Kidney (tissue), 14 donors: Measurements from ENCODE around the gene SPDYE1. TPM values are rescaled to one million over a fixed set of nuclear protein-coding genes. Genes with fewer than 3 reads are reported as not detected.

Source experiments
- DNase-seq, 5 donors: peaks; one replicate each; pipeline ENCODE4 v3.0.0-alpha.2; 2013 to 2020
- FAIRE-seq: peaks from 2 replicates; lab custom pipeline; 2012; peaks lifted over from hg19 to GRCh38; lab: Jason Lieb, UNC
- H3K27ac ChIP-seq, 2 donors: one replicate each; pipeline ENCODE4 v1.7.0; 2013; ENCODE audit warnings: low read depth in 2 of 2, low read length in 2 of 2, inconsistent platforms in 1 of 2
- H3K27me3 ChIP-seq: one replicate; pipeline ENCODE4 v1.7.1; 2013; ENCODE audit warnings: low read length, inconsistent platforms; ENCODE audit not compliant: control insufficient read depth, insufficient read depth
- H3K36me3 ChIP-seq, 3 donors: one replicate each; pipeline versions ENCODE4 v1.7.0 to v1.7.1; 2013; ENCODE audit warnings: low read length in 3 of 3, control low read depth in 1 of 3, inconsistent platforms in 1 of 3; ENCODE audit not compliant: insufficient read depth in 3 of 3, control insufficient read depth in 2 of 3
- H3K4me1 ChIP-seq, 3 donors: one replicate each; pipeline versions ENCODE4 v1.7.0 to v1.7.1; 2013; ENCODE audit warnings: low read length in 3 of 3, inconsistent platforms in 1 of 3, low read depth in 1 of 3; ENCODE audit not compliant: control insufficient read depth in 2 of 3, insufficient read depth in 2 of 3
- H3K4me3 ChIP-seq, 3 donors: one replicate each; pipeline versions ENCODE4 v1.7.0 to v1.8.1; 2013; ENCODE audit warnings: low read length in 3 of 3, control low read depth in 1 of 3, inconsistent platforms in 1 of 3
- H3K9ac ChIP-seq, 3 donors: one replicate each; pipeline versions ENCODE4 v1.7.0 to v1.7.1; 2013; ENCODE audit warnings: low read length in 3 of 3, control low read depth in 1 of 3, inconsistent platforms in 1 of 3
- H3K9me3 ChIP-seq, 3 donors: one replicate each; pipeline versions ENCODE4 v1.7.0 to v1.7.1; 2013; ENCODE audit warnings: low read length in 3 of 3, control low read depth in 1 of 3, inconsistent platforms in 1 of 3; ENCODE audit not compliant: control insufficient read depth in 2 of 3, insufficient read depth in 1 of 3
- intact Hi-C: fragments of 100-400 bp; cut with DNase I; formaldehyde crosslinking; loops from one replicate; pipeline ENCODE4 v1.11.1; 2022
- polyA plus RNA-seq: library from polyadenylated mRNA; stranded (reverse); fragments of 350-450 nt; fragmentation: Illumina TruSeq; extraction: RNeasy Lipid Tissue Mini Kit (QIAGEN cat#74804); gene quantifications from one replicate; pipeline ENCODE4 v1.2.3, GENCODE V29; 2014; ENCODE audit warnings: low read depth, low replicate concordance; ENCODE audit not compliant: insufficient read depth
- total RNA-seq: library from RNA; stranded (reverse); fragmentation: NEBNext Ultra II Directional; extraction: Animal tissue kit (Norgen Biotek cat#: 25700); gene quantifications from one replicate; pipeline ENCODE4 v1.2.1, GENCODE V29; 2021
- TF ChIP-seq, protein P1 (sequence below): IDR thresholded peaks from 3 replicates; pipeline ENCODE4 v1.5.1; 2012; ENCODE audit warnings: mild to moderate bottlenecking, moderate library complexity, borderline replicate concordance; ENCODE audit not compliant: insufficient read depth; ENCODE audit errors: extremely low read depth
- donor health status: control.
- donor health status: control.
- donor health status: control.
- donor health status: control.
- donor health status: control.
- donor health status: DM: yes; HTN: yes; CAD: no.
- donor health status: Normal renal cell carcinoma (clear cell type).

The SPDYE1 gene
- total and polyA plus RNA-seq, 2 donors from 2014 or later = not detected

GRCh38 chr7:44045226-44046014 is 47.7 kb downstream of the SPDYE1 start:
- no peaks in the 10 kb centered on the region for H3K27me3 ChIP-seq
- intact Hi-C loops = no loop called here
- H3K27ac ChIP-seq = peak overlapping the region in 1 of 2 donors; percentile 91
- TF ChIP-seq, protein P1, sequence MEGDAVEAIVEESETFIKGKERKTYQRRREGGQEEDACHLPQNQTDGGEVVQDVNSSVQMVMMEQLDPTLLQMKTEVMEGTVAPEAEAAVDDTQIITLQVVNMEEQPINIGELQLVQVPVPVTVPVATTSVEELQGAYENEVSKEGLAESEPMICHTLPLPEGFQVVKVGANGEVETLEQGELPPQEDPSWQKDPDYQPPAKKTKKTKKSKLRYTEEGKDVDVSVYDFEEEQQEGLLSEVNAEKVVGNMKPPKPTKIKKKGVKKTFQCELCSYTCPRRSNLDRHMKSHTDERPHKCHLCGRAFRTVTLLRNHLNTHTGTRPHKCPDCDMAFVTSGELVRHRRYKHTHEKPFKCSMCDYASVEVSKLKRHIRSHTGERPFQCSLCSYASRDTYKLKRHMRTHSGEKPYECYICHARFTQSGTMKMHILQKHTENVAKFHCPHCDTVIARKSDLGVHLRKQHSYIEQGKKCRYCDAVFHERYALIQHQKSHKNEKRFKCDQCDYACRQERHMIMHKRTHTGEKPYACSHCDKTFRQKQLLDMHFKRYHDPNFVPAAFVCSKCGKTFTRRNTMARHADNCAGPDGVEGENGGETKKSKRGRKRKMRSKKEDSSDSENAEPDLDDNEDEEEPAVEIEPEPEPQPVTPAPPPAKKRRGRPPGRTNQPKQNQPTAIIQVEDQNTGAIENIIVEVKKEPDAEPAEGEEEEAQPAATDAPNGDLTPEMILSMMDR = no peak
- peak overlapping the region; percentile 55 to 97 (median 90) for H3K4me3 ChIP-seq
- no peaks in the 10 kb centered on the region for H3K9me3 ChIP-seq
- H3K4me1 ChIP-seq = peaks cover 0 to 26% (median 13%) of the 10 kb centered on the region in 3 donors
- no peak for FAIRE-seq
- DNase-seq = no peak
- H3K36me3 ChIP-seq = peaks cover 0 to 12% (median 9%) of the 10 kb centered on the region in 3 donors
- H3K9ac ChIP-seq = peak overlapping the region in 2 of 3 donors; percentile 60 to 90

- Histone ChIP-seq H3K4me3 (no peak overlapping the region), H3K9ac (no peak overlapping the region), H3K27ac (no peak overlapping the region), H3K36me3 (peaks cover 0 to 20% (median 10%) of the 10 kb centered on the region in 3 donors), H3K9me3 (no peaks in the 10 kb centered on the region), H3K27me3 (no peaks in the 10 kb centered on the region), H3K4me1 (peaks cover 0 to 26% (median 13%) of the 10 kb centered on the region in 3 donors)
- FAIRE-seq (no peak), DNase-seq (peak in 1 of 5 donors; percentile 24)
- intact Hi-C loops = no loop called here
- TF ChIP-seq, protein P1 = no peak
These were observed 48.8 kb downstream of the SPDYE1 start for GRCh38 chr7:44046321-44047061.

- TF ChIP-seq, protein P1 = no peak
- no peaks in the 10 kb centered on the region for H3K9me3 ChIP-seq
- H3K36me3 ChIP-seq = peaks cover 0 to 24% (median 17%) of the 10 kb centered on the region in 3 donors
- H3K9ac ChIP-seq = no peak overlapping the region
- peaks cover 0 to 26% (median 13%) of the 10 kb centered on the region in 3 donors for H3K4me1 ChIP-seq
- no peaks in the 10 kb centered on the region for H3K27me3 ChIP-seq
- DNase-seq (peak in 1 of 5 donors; percentile 20), FAIRE-seq (no peak)
- H3K4me3 ChIP-seq = no peak overlapping the region
- H3K27ac ChIP-seq = no peak overlapping the region
- intact Hi-C loops = no loop called here
These were observed 50.5 kb downstream of the SPDYE1 start for GRCh38 chr7:44048031-44048795.
